GM21825 (cell line): ENCODE results near the gene NEK7.

Experiments
- ATAC-seq: cut with Tn5 transposase; IDR thresholded peaks from one replicate; pipeline ENCODE4 v1.9.1; 2021; ENCODE audit warnings: mild to moderate bottlenecking, moderate library complexity; ENCODE audit not compliant: unreplicated experiment

NEK7 gene

GRCh38 chr1:198141668-198142351, 15.0 kb upstream of the NEK7 start:
- ATAC-seq: no peak

- no peak for ATAC-seq
Observed at GRCh38 chr1:198143797-198144196, 13.0 kb upstream of the NEK7 start.

- ATAC-seq: no peak
Observed at GRCh38 chr1:198147216-198147615, 9.6 kb upstream of the NEK7 start.

- ATAC-seq: no peak
Observed at GRCh38 chr1:198150369-198150768, 6.4 kb upstream of the NEK7 start.

- ATAC-seq: no peak
Observed at GRCh38 chr1:198151688-198152087, 5.1 kb upstream of the NEK7 start.

- no peak for ATAC-seq
Observed at GRCh38 chr1:198153103-198153502, 3.7 kb upstream of the NEK7 start.

GRCh38 chr1:198153804-198154203, 3.0 kb upstream of the NEK7 start:
- no peak for ATAC-seq

GRCh38 chr1:198155253-198155652, 1.5 kb upstream of the NEK7 start:
- ATAC-seq: no peak

- ATAC-seq: peak; percentile 21
Observed at GRCh38 chr1:198156111-198156744, 570 bp upstream of the NEK7 start.

- peak; percentile 41 for ATAC-seq
Observed at GRCh38 chr1:198157241-198157846, 546 bp downstream of the NEK7 start.

GRCh38 chr1:198157847-198158725, 1.3 kb downstream of the NEK7 start:
- no peak for ATAC-seq

- ATAC-seq: peak; percentile 65
Observed at GRCh38 chr1:198158735-198159589, 2.2 kb downstream of the NEK7 start.

- ATAC-seq: no peak
Observed at GRCh38 chr1:198160222-198160621, 3.4 kb downstream of the NEK7 start.

- no peak for ATAC-seq
Observed at GRCh38 chr1:198160946-198161614, 4.3 kb downstream of the NEK7 start.

GRCh38 chr1:198161718-198162090, 4.9 kb downstream of the NEK7 start:
- ATAC-seq: no peak

- peak; percentile 30 for ATAC-seq
Observed at GRCh38 chr1:198162091-198162767, 5.4 kb downstream of the NEK7 start.

GRCh38 chr1:198165927-198166647, 9.3 kb downstream of the NEK7 start:
- ATAC-seq: peak; percentile 29

- ATAC-seq: no peak
Observed at GRCh38 chr1:198166900-198167299, 10.1 kb downstream of the NEK7 start.
